ENCODE data around the gene GPR39.

The GPR39 gene

DNA sequence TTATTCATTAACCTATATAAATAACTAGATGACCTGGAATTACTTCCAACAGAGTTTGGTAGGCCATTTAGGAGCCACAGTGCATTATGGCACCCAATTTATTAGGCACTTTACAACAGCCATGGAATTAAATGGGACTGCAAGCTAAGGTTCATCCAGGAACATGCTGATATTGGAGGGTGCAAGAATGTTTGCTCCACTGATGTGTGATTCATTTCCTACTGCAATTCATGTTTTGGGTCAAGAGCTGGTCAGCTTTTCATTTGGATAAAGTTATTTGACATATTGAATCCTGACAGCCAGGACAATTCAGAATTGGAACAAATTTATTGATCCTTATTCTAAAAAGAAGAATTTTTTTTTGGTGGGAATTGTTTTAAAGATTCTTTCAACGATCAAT, 265.2 kb downstream of the GPR39 start:
- no peak for DNase-seq

- DNase-seq: no peak
Observed at GRCh38 chr2:132690664-132691303, 274.2 kb downstream of the GPR39 start.

- no peak for DNase-seq
Observed at GRCh38 chr2:132691556-132691955, 275.0 kb downstream of the GPR39 start.

DNA sequence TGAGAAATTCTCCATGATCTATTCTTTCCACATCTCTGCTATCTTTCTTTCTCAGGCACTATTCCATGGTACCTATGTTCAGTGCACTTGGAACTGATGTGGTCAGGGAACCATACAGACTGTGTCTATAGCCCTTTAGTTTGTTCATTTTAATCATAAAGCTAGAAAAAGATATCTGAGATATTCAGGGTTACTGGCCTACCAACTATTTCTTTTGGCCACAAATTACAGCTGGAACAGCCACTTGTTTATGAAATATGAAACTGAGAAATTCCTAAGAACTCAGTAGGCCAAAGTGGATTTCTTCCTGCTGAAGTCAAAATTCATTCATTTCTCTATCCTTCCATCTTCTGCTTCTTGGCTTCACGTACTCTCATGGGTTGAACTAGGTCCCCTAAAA, 276.2 kb downstream of the GPR39 start:
- no peak for DNase-seq
